Heart right ventricle (tissue), 16 donors: Measurements from ENCODE around the gene DOK1. TPM values are rescaled to one million over a fixed set of nuclear protein-coding genes. Genes with fewer than 3 reads are reported as not detected.

Experiments
- ATAC-seq, 8 donors: fragments of 200-7000 bp; cut with Tn5 transposase; one replicate each; pipeline ENCODE4 v1.9.1; 2020; ENCODE audit warnings: mild to moderate bottlenecking in 8 of 8, moderate library complexity in 8 of 8, moderate number of reproducible peaks in 1 of 8
- DNase-seq, 2 donors: peaks; one replicate each; pipeline ENCODE4 v3.0.0-alpha.2; 2020
- H3K27ac ChIP-seq, 10 donors: fragments of 200-600 bp; sonication (generic) in 2 of 10; one replicate each; pipeline versions ENCODE4 v1.5.0 to v1.8.0; 2020 to 2022; ENCODE audit warnings: mild to moderate bottlenecking in 3 of 10
- H3K27me3 ChIP-seq, 7 donors: fragments of 200-600 bp; one replicate each; pipeline ENCODE4 v1.8.0; 2021 to 2022; ENCODE audit warnings: mild to moderate bottlenecking in 2 of 7
- H3K36me3 ChIP-seq, 9 donors: fragments of 200-600 bp; sonication (generic) in 1 of 9; one replicate each; pipeline versions ENCODE4 v1.5.0 to v1.8.0; 2020 to 2022; ENCODE audit warnings: mild to moderate bottlenecking in 2 of 9
- H3K4me1 ChIP-seq, 9 donors: fragments of 200-600 bp; sonication (generic) in 1 of 9; one replicate each; pipeline versions ENCODE4 v1.5.0 to v1.8.0; 2020 to 2022; ENCODE audit warnings: mild to moderate bottlenecking in 4 of 9
- H3K4me3 ChIP-seq, 10 donors: fragments of 200-600 bp; sonication (generic) in 2 of 10; one replicate each; pipeline versions ENCODE4 v1.5.0 to v1.8.0; 2020 to 2022; ENCODE audit warnings: mild to moderate bottlenecking in 7 of 10, moderate library complexity in 2 of 10
- H3K9me3 ChIP-seq, 11 donors: fragments of 200-600 bp in 10 of 11; sonication (generic) in 2 of 11; one replicate each; pipeline versions ENCODE4 v1.5.0 to v1.8.0; 2013 to 2022; ENCODE audit warnings: mild to moderate bottlenecking in 2 of 11, control low read depth in 1 of 11, moderate library complexity in 1 of 11
- CTCF ChIP-seq, 9 donors: fragments of 200-600 bp; sonication (generic) in 2 of 9; IDR thresholded peaks; one replicate each; pipeline versions ENCODE4 v1.5.0 to v1.8.0; 2021 to 2022; ENCODE audit warnings: antibody characterized with exemption in 9 of 9, mild to moderate bottlenecking in 5 of 9, moderate library complexity in 1 of 9
- WGBS, 2 donors: extraction: QIAGEN DNeasy Blood & Tissue Kit; methylation state at CpG; one replicate each; pipeline ENCODE4 v1.1.7; 2013; ENCODE audit warnings: inconsistent platforms in 1 of 2; 5-methylcytosine and 5-hydroxymethylcytosine counted together
- intact Hi-C, 10 donors: fragments of 100-400 bp; cut with DNase I; formaldehyde crosslinking; loops; one replicate each; pipeline versions ENCODE4 v1.11.1 to v1.14.2; 2022
- polyA plus RNA-seq, 2 donors: library from polyadenylated mRNA; stranded (reverse); fragments of 200-250 nt; gene quantifications; one replicate each; pipeline ENCODE4 v1.2.3, GENCODE V29; 2013
- total RNA-seq, 10 donors: library from RNA; stranded (reverse); fragmentation: NEBNext Ultra II Directional in 3 of 10; extraction: Animal tissue kit (Norgen Biotek cat#: 25700) in 3 of 10; gene quantifications; one replicate each; pipeline versions ENCODE4 v1.2.1 to v1.2.4, GENCODE V29; 2021 to 2023
- donor health status: Arrhythmogenic right ventricular cardiomyopathy.
- donor health status: ischemic (EF 13 %, LVEDD 7.1; RV severe dilation, severe dysfunction).
- donor health status: healthy with polysubstance abuse.
- donor health status: DM: no; HTN: yes; CAD: no.
- donor health status: DM: no; HTN: no; CAD: no.
- donor health status: ischemic (EF 25% LVEDD 6.9; RV normal size, moderate dysfunction).
- donor health status: ischemic (EF 25% LVEDD 5.7; RV mildly dilated, moderate dysfunction).
- donor health status: healthy.
- donor health status: DM: yes; HTN: yes; CAD: no.
- donor health status: Ischemic cardiomyopathy.
- donor health status: ischemic (EF 35%, LVEDD 5.7; RV mildly dilated, moderate dysfunction).
- donor health status: nonischemic (EF 11% LVEDD 7.7; RV severe dilation, severe dysfunction).
- donor health status: DM: yes; HTN: yes; CAD: no.
- donor health status: PGD.
- donor health status: ischemic (EF 29% LVEDD 5.4; RV normal size, mild dysfunction).
- donor health status: nonischemic (EF 23%, LVEDD 6.1; RV moderate dilation, normal function).

DOK1 gene
- total and polyA plus RNA-seq, 12 donors: 1.9 to 7.7 (median 3.5) TPM

GRCh38 chr2:74548900-74549826 is 5.4 kb upstream of the DOK1 start:
- Histone ChIP-seq H3K4me3 (peak overlapping the region; percentile 22 to 82 (median 68)), H3K27ac (peak overlapping the region; percentile 57 to 92 (median 80)), H3K27me3 (peaks cover 0 to 19% (median 0%) of the 10 kb centered on the region in 7 donors), H3K36me3 (no peaks in the 10 kb centered on the region), H3K4me1 (peaks cover 6 to 36% (median 22%) of the 10 kb centered on the region in 9 donors), H3K9me3 (no peaks in the 10 kb centered on the region)
- intact Hi-C loops: loop anchor here in 1 of 10 donors (5.0 kb wide), 1 partner anchor 38 kb away; no protein-coding TSS in a partner anchor
- peak in 1 of 9 donors; percentile 11 for TF ChIP-seq CTCF (IDR thresholded peaks at IDR 0.05)
- ATAC-seq: peak; percentile 87 to 92 (median 88)
- peak; percentile 72 to 80 for DNase-seq
- 5 to 6% methylated on average over 80 to 85 of the region's 85 CpGs for WGBS, 2 donors

- peaks cover 10 to 39% (median 24%) of the 10 kb centered on the region in 9 donors for H3K4me1 ChIP-seq
- H3K27ac ChIP-seq: no peak overlapping the region
- H3K27me3 ChIP-seq: peaks cover 0 to 19% (median 0%) of the 10 kb centered on the region in 7 donors
- 71 to 85% methylated on average over 7 of the region's 7 CpGs for whole genome bisulfite sequencing, 2 donors
- intact Hi-C loops: no loop called here
- H3K9me3 ChIP-seq: no peaks in the 10 kb centered on the region
- no peak overlapping the region for H3K4me3 ChIP-seq
- ATAC-seq: no peak
- no peaks in the 10 kb centered on the region for H3K36me3 ChIP-seq
- DNase-seq: no peak
- TF ChIP-seq CTCF (IDR thresholded peaks at IDR 0.05): no peak
These were observed 4.3 kb upstream of the DOK1 start for GRCh38 chr2:74550231-74550630.

- Histone ChIP-seq H3K27ac (no peak overlapping the region), H3K9me3 (no peaks in the 10 kb centered on the region), H3K27me3 (peaks cover 0 to 19% (median 0%) of the 10 kb centered on the region in 7 donors), H3K4me1 (peaks cover 12 to 52% (median 30%) of the 10 kb centered on the region in 9 donors), H3K36me3 (peaks cover 0 to 6% (median 0%) of the 10 kb centered on the region in 9 donors), H3K4me3 (no peak overlapping the region)
- intact Hi-C loops: no loop called here
- TF ChIP-seq CTCF (IDR thresholded peaks at IDR 0.05): no peak
- no peak for DNase-seq
- ATAC-seq: no peak
These were observed 3.0 kb upstream of the DOK1 start for GRCh38 chr2:74551530-74551929.

- Histone ChIP-seq H3K27me3 (peaks cover 0 to 19% (median 0%) of the 10 kb centered on the region in 7 donors), H3K4me3 (peak overlapping the region in 7 of 10 donors; percentile 67 to 83 (median 79)), H3K36me3 (peaks cover 0 to 11% (median 0%) of the 10 kb centered on the region in 9 donors), H3K27ac (peak overlapping the region in 6 of 10 donors; percentile 81 to 91 (median 90)), H3K4me1 (peaks cover 12 to 54% (median 30%) of the 10 kb centered on the region in 9 donors), H3K9me3 (no peaks in the 10 kb centered on the region)
- ATAC-seq (no peak), DNase-seq (no peak)
- WGBS, 2 donors: 68 to 71% methylated on average over 21 of the region's 21 CpGs
- intact Hi-C loops: loop anchor here in 1 of 10 donors (2.0 kb wide), 1 partner anchor 21 kb away; no protein-coding TSS in a partner anchor
- TF ChIP-seq CTCF (IDR thresholded peaks at IDR 0.05): no peak
These were observed 2.3 kb upstream of the DOK1 start for GRCh38 chr2:74551942-74552913.
